Tibial nerve (tissue), 4 donors: ENCODE measurements around the gene HTT.

Experiments
- CTCF ChIP-seq, 5 experiments: fragments of 200-600 bp in 3 of 5; fragments of 450-650 bp in 2 of 5; sonication (generic) in 3 of 5; IDR thresholded peaks; one replicate each; pipeline ENCODE4 v1.5.1; 2016 to 2019; ENCODE audit warnings: antibody characterized with exemption in 5 of 5, mild to moderate bottlenecking in 3 of 5, moderate library complexity in 2 of 5
- EP300 ChIP-seq, 2 donors: sonication (generic); formaldehyde crosslinking; IDR thresholded peaks; one replicate each; pipeline ENCODE4 v1.6.1; 2017; ENCODE audit warnings: antibody characterized with exemption in 2 of 2, mild to moderate bottlenecking in 1 of 2
- POLR2A ChIP-seq, 2 donors: fragments of 450-650 bp; IDR thresholded peaks; one replicate each; pipeline ENCODE4 v1.6.1; 2017; ENCODE audit warnings: antibody characterized with exemption in 2 of 2, mild to moderate bottlenecking in 2 of 2, moderate library complexity in 2 of 2

GRCh38 chr4:3271131-3271530 lies 196.7 kb downstream of the HTT start:
- TF ChIP-seq CTCF (IDR thresholded peaks at IDR 0.05): no peak
- no peak for TF ChIP-seq EP300 (IDR thresholded peaks at IDR 0.05)
- no peak for TF ChIP-seq POLR2A (IDR thresholded peaks at IDR 0.05)
